ENCODE data around the gene TRIM24.

- TF ChIP-seq ATF2 (CRISPR knock-in tag; IDR thresholded peaks at IDR 0.05; ENCODE audit: borderline replicate concordance, low read depth) = no peak
- no peak for TF ChIP-seq CTCF (IDR thresholded peaks at IDR 0.05)
- no peak for TF ChIP-seq TCF7 (CRISPR knock-in tag; IDR thresholded peaks at IDR 0.05; ENCODE audit: low read depth)
- no peak for TF ChIP-seq SP1 (CRISPR knock-in tag; conservative IDR thresholded peaks at IDR 0.05)
- no peak for TF ChIP-seq NFE2L1 (CRISPR knock-in tag; IDR thresholded peaks at IDR 0.05)
- no peak for TF ChIP-seq JUN (CRISPR knock-in tag; IDR thresholded peaks at IDR 0.05)
- no peak for TF ChIP-seq ZNF512 (CRISPR knock-in tag; IDR thresholded peaks at IDR 0.05; ENCODE audit: borderline replicate concordance)
- TF ChIP-seq ATF1 (CRISPR knock-in tag; IDR thresholded peaks at IDR 0.05) = no peak
- no peak for TF ChIP-seq ZNF671 (CRISPR knock-in tag; IDR thresholded peaks at IDR 0.05)
- no peak for TF ChIP-seq STAT6 (CRISPR knock-in tag; conservative IDR thresholded peaks at IDR 0.05; ENCODE audit: low read depth)
Observed at GRCh38 chr7:138608275-138608674, 148.2 kb downstream of the TRIM24 start.

Measured in WTC11 (cell line).